NCI-H1105 (cell line): ENCODE results near the gene TXLNA.
A peak's percentile ranks its signal among the peaks of the same experiment; 100 is the strongest.

Experiments used
- DNase-seq: peaks from one replicate; lab custom pipeline; 2025; lab: John Stamatoyannopoulos, UW

Gene TXLNA

GRCh38 chr1:32215629-32216480 lies 36.4 kb downstream of the TXLNA start:
- peak; percentile 26 for DNase-seq

DNA sequence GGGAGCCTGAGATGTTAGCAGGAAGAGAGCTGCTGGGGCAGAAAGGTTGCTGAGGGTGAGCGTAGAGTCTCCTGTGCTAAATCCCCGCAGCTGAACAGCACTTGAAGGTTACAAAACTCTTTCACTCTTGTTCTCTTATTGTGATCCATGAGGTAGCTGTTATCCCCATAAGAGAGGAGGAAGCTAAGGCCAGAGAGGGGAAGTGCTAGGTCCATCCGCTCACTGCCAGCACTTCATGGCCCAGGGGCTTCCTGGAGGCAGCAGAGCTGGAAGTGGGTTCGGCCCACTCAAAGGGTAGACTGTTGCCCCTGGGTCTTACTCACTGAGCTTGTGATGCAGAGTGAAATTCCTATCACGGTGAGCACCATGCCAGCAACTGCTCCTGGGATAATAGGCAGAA lies 37.1 kb downstream of the TXLNA start:
- DNase-seq: no peak

- no peak for DNase-seq
Observed at GRCh38 chr1:32219022-32219421, 39.5 kb downstream of the TXLNA start.

DNA sequence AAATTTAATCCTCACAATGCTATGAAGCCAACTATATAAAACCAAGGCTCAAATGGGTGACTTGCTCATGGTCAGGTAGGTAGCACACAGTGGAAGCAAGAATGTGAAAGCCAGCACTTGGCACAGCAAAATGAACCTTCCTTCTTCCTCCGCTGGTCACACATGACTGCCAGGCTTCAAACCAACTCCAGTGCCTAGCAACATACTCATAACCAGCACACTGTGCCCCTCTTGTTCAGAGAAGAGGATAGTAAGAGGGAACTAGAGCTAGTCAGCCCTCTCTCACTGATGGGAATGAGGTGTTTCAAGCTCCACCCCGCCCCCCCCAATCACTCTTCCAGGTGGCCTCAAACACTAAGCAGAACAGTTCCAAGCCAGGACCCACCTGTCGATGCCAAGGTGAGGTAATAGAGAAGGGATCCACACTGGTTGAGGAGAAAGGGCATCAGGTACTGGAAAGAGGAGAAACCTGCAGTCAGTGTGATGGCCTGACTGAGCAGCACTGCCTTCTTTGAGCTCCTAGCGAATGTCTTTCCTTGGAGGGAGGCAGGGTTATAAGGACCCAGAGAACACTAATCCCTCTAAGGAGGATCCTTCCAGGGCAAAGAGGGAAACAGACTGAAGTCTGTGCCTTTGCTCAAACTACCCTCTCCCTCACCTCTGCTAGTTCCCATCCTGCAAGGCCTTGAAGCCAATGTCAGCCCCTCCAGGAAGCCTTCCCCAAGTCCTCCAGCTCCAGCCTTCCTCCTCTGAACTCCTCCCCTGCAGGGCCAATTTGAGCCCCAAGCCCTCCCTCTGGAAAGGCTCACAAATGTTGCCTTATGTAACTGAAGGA lies 41.5 kb downstream of the TXLNA start:
- no peak for DNase-seq

DNA sequence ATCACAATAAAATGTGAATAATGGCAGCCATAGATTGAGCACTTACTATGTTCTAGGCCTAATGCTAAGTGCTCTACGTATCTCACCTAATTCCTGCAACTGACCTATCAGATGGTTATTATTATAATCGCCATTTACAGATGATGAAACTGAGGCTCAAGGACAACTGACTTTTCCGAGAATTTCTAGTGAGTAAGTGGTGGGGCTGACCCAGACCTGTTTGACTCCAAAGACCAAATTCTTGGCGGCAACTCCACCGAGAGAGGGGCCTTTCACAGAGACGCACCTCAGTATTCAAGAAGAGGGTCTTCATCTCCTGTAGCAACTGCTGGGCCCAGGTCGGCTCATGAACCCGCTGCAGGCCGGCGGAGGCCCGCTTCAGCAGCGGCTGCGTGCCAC lies 42.1 kb downstream of the TXLNA start:
- DNase-seq: no peak

GRCh38 chr1:32221980-32222755 lies 42.7 kb downstream of the TXLNA start, which contains the start of the genes EIF3I and TMEM234:
Gene EIF3I (plus strand): TSS chr1:32222407. CDS start chr1:32222442, 35 bp downstream.
Gene TMEM234 (minus strand): TSS chr1:32222353. CDS start chr1:32222322, 31 bp downstream.
- peak; percentile 94 for DNase-seq

GRCh38 chr1:32223683-32224082 lies 44.2 kb downstream of the TXLNA start:
- DNase-seq: no peak

- no peak for DNase-seq
Observed at GRCh38 chr1:32224285-32224684, 44.8 kb downstream of the TXLNA start.

DNA sequence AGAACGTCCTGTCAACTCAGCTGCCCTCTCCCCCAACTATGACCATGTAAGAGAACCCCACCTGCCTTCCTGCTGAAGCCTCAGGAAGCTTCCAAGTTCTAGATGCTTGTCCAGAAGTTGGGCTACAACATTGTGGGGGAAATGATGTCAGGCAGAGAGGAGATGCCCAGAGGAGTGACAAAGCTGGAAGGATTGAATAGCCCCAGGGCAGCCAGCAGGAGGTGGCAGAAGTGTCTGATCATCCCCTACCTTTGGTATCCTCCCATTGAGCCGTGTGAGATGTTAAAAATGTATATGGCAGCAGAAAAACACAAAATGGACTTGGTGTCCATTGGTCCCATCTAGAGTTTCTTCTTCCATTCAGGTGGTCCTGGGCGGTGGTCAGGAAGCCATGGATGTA lies 49.3 kb downstream of the TXLNA start:
- no peak for DNase-seq

DNA sequence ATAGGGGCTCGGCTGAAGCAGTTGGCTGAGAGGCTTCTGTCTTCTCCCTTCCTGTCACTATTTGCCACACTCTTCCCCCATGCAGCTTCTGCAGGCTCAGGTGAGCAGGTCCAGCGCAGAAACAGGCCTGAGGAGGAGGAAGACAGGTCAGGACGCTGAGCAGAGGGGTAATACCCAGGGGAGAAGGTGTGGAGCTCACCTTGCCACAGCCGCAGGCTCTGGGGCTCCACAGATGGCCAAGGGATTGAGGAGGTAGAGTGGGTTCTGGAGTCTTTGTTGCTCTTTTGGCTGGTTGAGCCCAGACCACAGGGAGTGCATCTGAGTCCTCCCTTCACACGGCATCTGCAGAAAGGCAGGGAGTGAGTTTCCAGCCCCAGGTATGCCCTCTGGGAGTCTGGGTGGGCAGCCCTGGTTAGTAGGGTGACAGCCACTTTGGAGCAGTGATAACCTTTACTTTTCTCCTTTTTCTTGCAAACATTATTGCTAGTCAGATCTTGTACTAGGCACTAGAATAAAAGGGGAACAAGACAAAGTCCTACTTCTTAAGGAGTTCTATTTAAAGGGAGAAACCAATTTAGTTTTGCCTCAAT lies 52.5 kb downstream of the TXLNA start:
- no peak for DNase-seq

DNA sequence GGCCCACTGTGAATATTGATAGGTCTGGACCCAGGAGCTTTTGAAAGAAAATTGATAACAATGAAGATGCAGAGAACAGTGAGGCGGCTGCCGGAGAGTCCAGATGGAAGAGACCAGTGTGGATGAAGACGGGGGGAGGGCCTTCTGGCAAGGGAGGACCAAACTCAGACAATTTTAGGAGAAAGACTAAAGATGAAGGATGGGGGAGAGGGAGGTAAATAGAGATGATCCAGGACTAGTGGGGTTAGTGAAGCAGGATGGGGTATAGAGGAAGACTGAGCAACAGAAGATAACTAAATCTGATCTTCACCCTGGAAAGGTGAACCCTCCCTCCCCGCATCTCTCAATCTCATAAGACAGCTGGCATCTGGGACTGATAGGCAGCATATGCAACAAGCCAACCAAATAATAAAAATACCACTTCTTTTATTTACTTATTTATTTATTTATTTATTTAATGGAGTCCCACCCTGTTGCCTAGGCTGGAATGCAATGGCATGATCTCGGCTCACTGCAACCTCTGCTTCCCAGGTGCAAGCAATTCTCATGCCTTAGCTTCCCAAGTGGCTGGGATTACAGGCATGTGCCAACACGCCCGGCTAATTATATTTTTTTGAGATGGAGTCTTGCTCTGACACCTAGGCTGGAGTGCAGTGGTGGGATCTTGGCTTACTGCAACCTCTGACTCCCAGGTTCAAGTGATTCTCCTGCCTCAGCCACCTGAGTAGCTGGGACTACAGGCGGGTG lies 53.3 kb downstream of the TXLNA start:
- DNase-seq: peak; percentile 33

GRCh38 chr1:32234792-32235191 lies 55.3 kb downstream of the TXLNA start:
- no peak for DNase-seq

GRCh38 chr1:32239337-32239736 lies 59.9 kb downstream of the TXLNA start:
- peak; percentile 42 for DNase-seq

- DNase-seq: peak; percentile 44
Observed at GRCh38 chr1:32239790-32240139, 60.3 kb downstream of the TXLNA start.

DNA sequence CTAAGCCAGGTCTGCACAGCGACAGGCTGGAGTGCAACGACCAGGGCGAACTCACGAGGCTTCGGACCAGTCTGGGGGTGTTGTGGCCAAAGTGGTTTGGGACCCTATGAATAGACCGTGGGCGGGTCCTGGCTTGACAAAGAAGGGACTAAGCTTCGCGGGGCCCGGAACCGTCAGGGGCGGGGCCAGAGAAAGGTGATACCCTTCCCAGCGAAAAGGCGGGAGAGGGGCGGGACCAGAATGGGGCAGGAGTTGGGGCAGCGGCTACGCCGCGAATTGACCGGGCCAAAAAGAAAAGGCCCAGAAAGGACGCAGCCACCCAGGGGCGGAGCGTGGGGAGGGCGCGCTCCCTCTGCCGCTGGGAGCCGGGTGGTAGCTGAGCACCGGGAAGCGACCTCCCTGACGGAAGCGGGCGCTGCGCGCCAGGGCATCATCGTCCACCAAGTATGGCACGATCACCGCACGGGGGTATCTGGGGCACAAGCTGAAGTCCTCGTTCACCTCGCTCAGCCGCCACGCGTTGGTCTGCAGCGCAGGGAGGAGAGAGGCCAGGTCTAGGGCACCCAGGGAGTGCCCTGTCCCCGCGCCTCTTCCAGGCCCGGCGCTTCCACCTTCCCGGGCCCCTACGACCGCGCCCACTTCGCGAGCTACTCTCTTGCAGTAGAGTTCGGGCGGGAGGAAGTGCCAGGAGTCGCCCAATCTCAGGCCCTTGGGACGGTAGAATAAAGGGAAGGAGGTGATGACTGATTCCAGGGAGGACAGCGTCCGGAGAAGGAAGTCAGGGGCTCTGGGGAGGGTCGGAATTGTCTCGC lies 60.9 kb downstream of the TXLNA start:
- peak; percentile 93 for DNase-seq

DNA sequence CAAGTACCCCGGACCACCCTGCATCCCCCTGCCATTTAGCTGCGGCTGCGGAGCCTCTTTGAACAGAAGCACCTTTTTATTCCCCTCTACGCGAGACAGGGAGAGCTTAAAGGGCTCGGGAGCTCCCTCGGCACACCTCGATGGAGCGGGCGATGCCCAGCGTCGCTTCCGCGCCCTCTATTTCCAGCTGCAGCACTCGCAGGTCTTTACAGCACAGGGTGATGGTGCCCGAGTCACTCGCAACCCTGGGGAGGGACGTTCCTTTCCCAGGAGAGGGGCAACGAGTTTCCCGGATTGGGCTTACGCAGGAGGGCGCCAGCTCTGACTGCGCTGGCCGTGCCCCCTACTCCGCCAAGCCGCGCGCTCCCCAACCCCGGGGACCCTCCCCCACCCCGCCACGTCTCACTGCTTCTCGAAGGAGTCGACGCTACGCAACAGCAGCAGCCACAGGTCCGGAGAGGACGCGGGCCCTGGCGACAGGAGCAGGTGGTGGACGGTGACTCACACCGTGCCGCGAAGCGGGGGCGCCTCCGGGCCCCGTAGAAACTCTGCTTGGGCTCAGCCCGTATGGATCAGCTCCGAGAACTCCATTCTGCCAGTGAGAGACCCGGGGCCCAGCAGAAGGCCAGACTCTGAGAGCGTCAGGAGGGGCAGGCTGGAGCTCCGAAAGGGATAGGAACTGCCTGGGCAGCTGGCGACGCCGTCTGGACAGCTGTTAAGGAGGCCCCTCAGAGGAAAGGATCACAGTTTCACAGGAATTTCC lies 61.7 kb downstream of the TXLNA start:
- peak; percentile 50 for DNase-seq

DNA sequence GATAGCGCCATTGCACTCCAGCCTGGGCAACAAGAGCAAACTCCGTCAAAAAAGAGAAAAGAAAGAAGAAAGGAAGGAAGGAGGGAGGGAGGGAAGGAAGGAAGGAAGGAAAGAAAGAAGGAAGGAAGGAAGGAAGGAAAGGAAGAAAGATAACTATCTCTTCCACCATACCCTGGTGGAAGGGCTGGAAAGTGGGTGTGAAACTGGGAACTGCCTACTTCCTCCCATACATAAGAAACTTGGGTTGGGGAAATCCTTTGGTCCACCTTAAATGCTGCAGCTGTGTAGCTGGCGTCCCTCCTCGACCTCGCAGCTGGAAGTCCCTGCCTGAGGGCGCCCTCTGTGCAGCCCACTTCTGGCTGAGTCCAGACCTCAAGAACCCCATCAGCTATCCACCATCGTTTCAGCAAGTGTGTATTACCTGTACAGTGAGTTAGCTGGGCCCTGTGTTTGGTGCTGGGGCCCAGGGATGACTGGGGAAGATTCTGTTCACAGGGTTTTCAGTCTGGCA lies 62.9 kb downstream of the TXLNA start:
- DNase-seq: no peak

- no peak for DNase-seq
Observed at GRCh38 chr1:32246888-32247273, 67.4 kb downstream of the TXLNA start, which contains the start of gene FAM167B. Gene FAM167B (plus strand): TSS chr1:32247222. CDS start chr1:32247422, 200 bp downstream.

DNA sequence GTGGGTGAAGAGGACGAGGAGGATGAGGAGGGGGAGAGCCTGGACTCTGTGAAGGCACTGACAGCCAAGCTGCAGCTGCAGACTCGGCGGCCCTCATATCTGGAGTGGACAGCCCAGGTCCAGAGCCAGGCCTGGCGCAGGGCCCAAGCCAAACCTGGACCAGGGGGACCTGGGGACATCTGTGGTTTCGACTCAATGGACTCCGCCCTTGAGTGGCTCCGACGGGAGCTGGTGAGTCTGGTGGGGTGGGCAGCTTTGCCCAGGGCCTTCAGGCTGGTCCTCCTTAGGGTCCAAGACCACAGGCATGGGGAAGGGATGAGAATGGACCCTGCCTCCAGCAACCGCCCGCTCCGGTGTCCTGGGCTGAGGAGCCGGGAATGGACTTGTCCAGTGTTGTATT lies 68.0 kb downstream of the TXLNA start:
- DNase-seq: no peak
